Tibial artery (tissue), 4 donors: ENCODE data around the gene SDF4.

Source experiments
- DNase-seq, 2 donors: peaks; one replicate each; pipeline ENCODE4 v3.0.0-alpha.2; 2019
- H3K27ac ChIP-seq, 2 donors: fragments of 200-600 bp; sonication (generic) in 1 of 2; 1 replicate in 1 of 2; 2 replicates in 1 of 2; pipeline ENCODE4 v1.5.1; 2018 to 2019; ENCODE audit warnings: mild to moderate bottlenecking in 1 of 2
- H3K27me3 ChIP-seq, 2 donors: fragments of 200-600 bp; sonication (generic) in 1 of 2; one replicate each; pipeline versions ENCODE4 v1.5.1 to v1.6.0; 2016 to 2019
- H3K36me3 ChIP-seq, 3 donors: fragments of 200-600 bp; sonication (generic) in 2 of 3; one replicate each; pipeline ENCODE4 v1.5.1; 2016 to 2019; ENCODE audit warnings: mild to moderate bottlenecking in 2 of 3
- H3K4me1 ChIP-seq, 4 donors: fragments of 200-600 bp; sonication (generic) in 2 of 4; 1 replicate in 3 of 4; 2 replicates in 1 of 4; pipeline ENCODE4 v1.5.1; 2016 to 2019
- H3K4me3 ChIP-seq, 2 donors: fragments of 200-600 bp; sonication (generic) in 1 of 2; 1 replicate in 1 of 2; 2 replicates in 1 of 2; pipeline ENCODE4 v1.5.1; 2018 to 2019; ENCODE audit warnings: mild to moderate bottlenecking in 2 of 2
- H3K9me3 ChIP-seq, 3 donors: fragments of 200-600 bp; sonication (generic) in 1 of 3; one replicate each; pipeline ENCODE4 v1.5.1; 2016 to 2019
- intact Hi-C: fragments of 100-400 bp; cut with DNase I; formaldehyde crosslinking; loops from one replicate; pipeline ENCODE4 v1.15.0; 2023; ENCODE audit warnings: low total_unique reads
- TF ChIP-seq, protein P1 (sequence below), 2 experiments: fragments of 200-600 bp in 1 of 2; fragments of 450-650 bp in 1 of 2; IDR thresholded peaks; one replicate each; pipeline ENCODE4 v1.5.1; 2017 to 2019; ENCODE audit warnings: antibody characterized with exemption in 2 of 2, mild to moderate bottlenecking in 1 of 2, moderate library complexity in 1 of 2

Gene SDF4

DNA sequence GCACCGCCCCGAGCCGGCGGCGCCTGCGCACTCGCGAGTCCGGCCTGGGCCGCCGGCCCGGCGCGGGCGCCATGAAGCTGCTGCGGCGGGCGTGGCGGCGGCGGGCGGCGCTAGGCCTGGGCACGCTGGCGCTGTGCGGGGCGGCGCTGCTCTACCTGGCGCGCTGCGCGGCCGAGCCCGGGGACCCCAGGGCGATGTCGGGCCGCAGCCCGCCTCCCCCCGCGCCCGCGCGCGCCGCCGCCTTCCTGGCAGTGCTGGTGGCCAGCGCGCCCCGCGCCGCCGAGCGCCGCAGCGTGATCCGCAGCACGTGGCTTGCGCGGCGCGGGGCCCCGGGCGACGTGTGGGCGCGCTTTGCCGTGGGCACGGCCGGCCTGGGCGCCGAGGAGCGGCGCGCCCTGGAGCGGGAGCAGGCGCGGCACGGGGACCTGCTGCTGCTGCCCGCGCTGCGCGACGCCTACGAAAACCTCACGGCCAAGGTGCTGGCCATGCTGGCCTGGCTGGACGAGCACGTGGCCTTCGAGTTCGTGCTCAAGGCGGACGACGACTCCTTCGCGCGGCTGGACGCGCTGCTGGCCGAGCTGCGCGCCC is 501 bp upstream of the SDF4 start, which contains the start of gene B3GALT6:
Gene B3GALT6, plus strand, starts transcription at position 30 of the 588 bp plus-strand sequence. Its CDS starts 42 bp downstream, at position 72.
- H3K36me3 ChIP-seq, result peaks cover 14 to 40% (median 17%) of the 10 kb centered on the region in 3 donors
- H3K9me3 ChIP-seq, result no peaks in the 10 kb centered on the region
- peaks cover 0 to 42% (median 34%) of the 10 kb centered on the region in 4 donors for H3K4me1 ChIP-seq
- H3K27me3 ChIP-seq, result peaks cover 0 to 5% of the 10 kb centered on the region in 2 donors
- peak within 1 kb of the TSS; percentile 96 to 99 for H3K27ac ChIP-seq
- intact Hi-C loops, result loop anchor here (5.0 kb wide), 1 partner anchor 110 kb away; no protein-coding TSS in a partner anchor
- no peak for DNase-seq
- TF ChIP-seq, protein P1, sequence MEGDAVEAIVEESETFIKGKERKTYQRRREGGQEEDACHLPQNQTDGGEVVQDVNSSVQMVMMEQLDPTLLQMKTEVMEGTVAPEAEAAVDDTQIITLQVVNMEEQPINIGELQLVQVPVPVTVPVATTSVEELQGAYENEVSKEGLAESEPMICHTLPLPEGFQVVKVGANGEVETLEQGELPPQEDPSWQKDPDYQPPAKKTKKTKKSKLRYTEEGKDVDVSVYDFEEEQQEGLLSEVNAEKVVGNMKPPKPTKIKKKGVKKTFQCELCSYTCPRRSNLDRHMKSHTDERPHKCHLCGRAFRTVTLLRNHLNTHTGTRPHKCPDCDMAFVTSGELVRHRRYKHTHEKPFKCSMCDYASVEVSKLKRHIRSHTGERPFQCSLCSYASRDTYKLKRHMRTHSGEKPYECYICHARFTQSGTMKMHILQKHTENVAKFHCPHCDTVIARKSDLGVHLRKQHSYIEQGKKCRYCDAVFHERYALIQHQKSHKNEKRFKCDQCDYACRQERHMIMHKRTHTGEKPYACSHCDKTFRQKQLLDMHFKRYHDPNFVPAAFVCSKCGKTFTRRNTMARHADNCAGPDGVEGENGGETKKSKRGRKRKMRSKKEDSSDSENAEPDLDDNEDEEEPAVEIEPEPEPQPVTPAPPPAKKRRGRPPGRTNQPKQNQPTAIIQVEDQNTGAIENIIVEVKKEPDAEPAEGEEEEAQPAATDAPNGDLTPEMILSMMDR (IDR thresholded peaks at IDR 0.05), result no peak
- H3K4me3 ChIP-seq, result peak within 1 kb of the TSS; percentile 94 to 99

DNA sequence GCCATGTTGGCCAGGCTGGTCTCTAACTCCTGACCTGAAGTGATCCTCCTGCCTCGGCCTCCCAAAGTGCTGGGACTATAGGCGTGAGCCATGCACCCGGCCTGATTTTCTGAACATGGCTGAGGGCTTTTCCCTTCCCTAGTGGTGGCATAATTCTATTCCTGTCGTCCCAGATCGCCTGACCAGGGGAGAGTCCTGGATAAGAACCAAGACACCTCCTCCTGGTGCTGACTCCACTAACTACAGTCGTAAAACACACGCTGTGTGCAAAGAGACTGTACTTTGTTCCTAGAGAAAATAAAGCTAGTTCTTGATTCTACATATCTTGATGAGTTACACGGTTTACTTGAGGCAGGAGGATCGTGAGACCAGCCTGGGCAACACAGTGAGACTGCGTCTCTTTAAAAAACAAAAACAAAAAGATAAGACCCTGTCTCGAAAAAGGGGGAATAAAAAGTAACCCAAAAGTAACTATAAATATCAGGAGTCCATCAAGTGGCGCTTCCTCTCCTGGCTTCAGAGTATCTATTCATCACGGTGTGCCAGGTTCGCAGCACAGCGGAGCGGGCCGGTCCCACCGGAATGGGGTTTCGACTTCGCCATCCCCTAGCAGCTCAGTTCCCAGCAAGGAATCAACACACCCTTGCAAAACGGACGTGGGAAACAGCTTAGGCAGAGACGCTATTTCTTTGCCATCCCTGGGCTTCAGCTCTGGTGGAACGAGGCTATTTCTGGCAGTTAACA is 973 bp downstream of the SDF4 start:
- H3K27me3 ChIP-seq, result no peaks in the 10 kb centered on the region
- no peaks in the 10 kb centered on the region for H3K9me3 ChIP-seq
- peaks cover 23 to 55% (median 31%) of the 10 kb centered on the region in 3 donors for H3K36me3 ChIP-seq
- no peak for DNase-seq
- H3K27ac ChIP-seq, result peak overlapping the region; percentile 96 to 99
- intact Hi-C loops, result loop anchor here (5.0 kb wide), 1 partner anchor 109 kb away; no protein-coding TSS in a partner anchor
- TF ChIP-seq, protein P1 (IDR thresholded peaks at IDR 0.05), result peak in 1 of 2 experiments; percentile 9
- peaks cover 0 to 42% (median 32%) of the 10 kb centered on the region in 4 donors for H3K4me1 ChIP-seq
- peak overlapping the region; percentile 94 to 99 for H3K4me3 ChIP-seq

GRCh38 chr1:1229770-1230169 is 2.0 kb downstream of the SDF4 start:
- peak overlapping the region in 1 of 2 donors; percentile 94 for H3K4me3 ChIP-seq
- intact Hi-C loops, result loop anchor here (5.0 kb wide), 1 partner anchor 107 kb away; no protein-coding TSS in a partner anchor
- DNase-seq, result no peak

DNA sequence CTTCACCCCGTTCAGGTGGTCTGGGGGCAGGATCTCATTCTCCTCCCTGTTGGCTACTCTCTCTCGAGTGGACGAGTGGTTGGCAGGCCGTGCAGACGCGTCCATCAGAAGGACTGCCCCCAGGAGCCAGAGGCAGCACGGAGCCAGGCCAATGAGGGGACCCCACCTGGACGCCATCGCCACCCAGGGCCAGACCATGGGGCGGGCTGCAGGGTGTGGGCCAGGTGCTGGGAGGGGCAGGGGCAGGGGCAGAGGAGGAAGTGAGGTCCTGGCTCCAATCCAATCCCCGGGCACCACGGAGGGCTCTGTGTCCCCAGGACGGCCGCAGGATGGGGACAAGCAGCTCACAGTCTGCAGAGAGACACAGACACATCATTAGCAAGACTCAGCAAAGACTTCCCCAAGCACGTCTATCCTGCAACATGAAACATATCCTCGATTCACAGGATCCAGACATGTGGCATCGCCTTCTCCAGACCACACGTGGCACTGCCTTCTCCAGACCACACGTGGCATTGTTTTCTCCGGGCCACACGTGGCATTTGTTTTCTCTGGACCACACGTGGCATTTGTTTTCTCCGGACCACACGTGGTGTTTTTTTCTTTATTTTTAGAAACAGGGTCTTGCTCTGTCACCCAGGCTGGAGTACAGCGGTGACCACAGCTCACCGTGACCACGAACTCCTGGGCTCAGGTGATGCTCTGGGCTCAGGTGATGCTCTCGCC is 3.0 kb downstream of the SDF4 start:
- Histone ChIP-seq H3K27ac (no peak overlapping the region), H3K27me3 (no peaks in the 10 kb centered on the region), H3K4me1 (peaks cover 0 to 42% (median 34%) of the 10 kb centered on the region in 4 donors), H3K36me3 (peaks cover 28 to 57% (median 50%) of the 10 kb centered on the region in 3 donors), H3K4me3 (no peak overlapping the region), H3K9me3 (no peaks in the 10 kb centered on the region)
- TF ChIP-seq, protein P1 (IDR thresholded peaks at IDR 0.05), result no peak
- intact Hi-C loops, result no loop called here
- no peak for DNase-seq

More at GRCh38 chr1:1229770-1230169, 2.0 kb downstream of the SDF4 start:
- peaks cover 0 to 42% (median 34%) of the 10 kb centered on the region in 4 donors for H3K4me1 ChIP-seq
- H3K36me3 ChIP-seq, result peaks cover 23 to 57% (median 40%) of the 10 kb centered on the region in 3 donors
- H3K27ac ChIP-seq, result no peak overlapping the region
- H3K9me3 ChIP-seq, result no peaks in the 10 kb centered on the region
- H3K27me3 ChIP-seq, result no peaks in the 10 kb centered on the region
- TF ChIP-seq, protein P1 (IDR thresholded peaks at IDR 0.05), result no peak

DNA sequence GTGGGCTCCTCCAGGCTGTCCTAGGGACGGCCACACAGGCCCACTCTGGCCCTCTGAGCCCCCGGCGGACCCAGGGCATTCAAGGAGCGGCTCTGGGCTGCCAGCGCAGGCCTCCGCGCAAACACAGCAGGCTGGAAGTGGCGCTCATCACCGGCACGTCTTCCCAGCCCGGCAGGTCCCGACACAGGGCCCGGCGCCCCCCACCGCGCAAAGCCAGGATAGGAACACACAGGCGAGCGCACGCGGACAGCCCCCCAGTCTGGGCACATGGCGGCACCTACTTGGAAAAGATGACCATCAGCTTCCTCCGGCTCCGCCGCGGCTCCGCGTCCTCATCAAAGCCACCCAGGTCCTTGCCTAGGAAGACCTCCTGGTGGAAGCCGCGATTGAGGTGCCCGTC is 3.6 kb downstream of the SDF4 start:
- no peak for DNase-seq
- no peak overlapping the region for H3K4me3 ChIP-seq
- intact Hi-C loops, result no loop called here
- no peaks in the 10 kb centered on the region for H3K27me3 ChIP-seq
- no peak overlapping the region for H3K27ac ChIP-seq
- H3K4me1 ChIP-seq, result peaks cover 0 to 39% (median 31%) of the 10 kb centered on the region in 4 donors
- H3K36me3 ChIP-seq, result peaks cover 33 to 62% (median 56%) of the 10 kb centered on the region in 3 donors
- TF ChIP-seq, protein P1 (IDR thresholded peaks at IDR 0.05), result no peak
- no peaks in the 10 kb centered on the region for H3K9me3 ChIP-seq
